ENCODE data around the gene RBM45. TPM values are rescaled to one million over a fixed set of nuclear protein-coding genes. Genes with fewer than 3 reads are reported as not detected.
A peak's percentile ranks its signal among the peaks of the same experiment; 100 is the strongest.

The RBM45 gene
- polyA plus RNA-seq, 2 of the 4 experiments (the other 2 are of a cell fraction) = 15.2 to 20.9 TPM

- TF ChIP-seq, protein P1, sequence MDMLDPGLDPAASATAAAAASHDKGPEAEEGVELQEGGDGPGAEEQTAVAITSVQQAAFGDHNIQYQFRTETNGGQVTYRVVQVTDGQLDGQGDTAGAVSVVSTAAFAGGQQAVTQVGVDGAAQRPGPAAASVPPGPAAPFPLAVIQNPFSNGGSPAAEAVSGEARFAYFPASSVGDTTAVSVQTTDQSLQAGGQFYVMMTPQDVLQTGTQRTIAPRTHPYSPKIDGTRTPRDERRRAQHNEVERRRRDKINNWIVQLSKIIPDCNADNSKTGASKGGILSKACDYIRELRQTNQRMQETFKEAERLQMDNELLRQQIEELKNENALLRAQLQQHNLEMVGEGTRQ (IDR thresholded peaks at IDR 0.05) = no peak
- TF ChIP-seq EP300 (IDR thresholded peaks at IDR 0.05) = no peak
- peak; percentile 39 for TF ChIP-seq PHF8 (IDR thresholded peaks at IDR 0.05; ENCODE audit: borderline replicate concordance, low read depth)
- no peak for TF ChIP-seq MAFK (IDR thresholded peaks at IDR 0.05; ENCODE audit: partially characterized antibody)
- TF ChIP-seq ZFP36 (IDR thresholded peaks at IDR 0.05; ENCODE audit: borderline replicate concordance, partially characterized antibody) = no peak
- no peak for TF ChIP-seq NR3C1 (IDR thresholded peaks at IDR 0.05)
- peak; percentile 88 for TF ChIP-seq REST (IDR thresholded peaks at IDR 0.05)
- no peak for TF ChIP-seq SREBF2 (IDR thresholded peaks at IDR 0.05)
- 0 out of 2 replicates have a peak, but pooled peaks have one; percentile 51 for TF ChIP-seq GATA3 (IDR thresholded peaks at IDR 0.05; ENCODE audit: borderline replicate concordance)
- no peak for TF ChIP-seq EHMT2 (IDR thresholded peaks at IDR 0.05; ENCODE audit: low read depth)
- no peak for TF ChIP-seq MAZ (IDR thresholded peaks at IDR 0.05; ENCODE audit: borderline replicate concordance, low read depth, low read length)
- TF ChIP-seq CHD2 (IDR thresholded peaks at IDR 0.05; ENCODE audit: low read length, partially characterized antibody) = no peak
- TF ChIP-seq SMC3 (IDR thresholded peaks at IDR 0.05) = peak; percentile 59
- no peak for TF ChIP-seq RFX5 (IDR thresholded peaks at IDR 0.05)
- TF ChIP-seq, protein P2, sequence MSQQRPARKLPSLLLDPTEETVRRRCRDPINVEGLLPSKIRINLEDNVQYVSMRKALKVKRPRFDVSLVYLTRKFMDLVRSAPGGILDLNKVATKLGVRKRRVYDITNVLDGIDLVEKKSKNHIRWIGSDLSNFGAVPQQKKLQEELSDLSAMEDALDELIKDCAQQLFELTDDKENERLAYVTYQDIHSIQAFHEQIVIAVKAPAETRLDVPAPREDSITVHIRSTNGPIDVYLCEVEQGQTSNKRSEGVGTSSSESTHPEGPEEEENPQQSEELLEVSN (IDR thresholded peaks at IDR 0.05; ENCODE audit: borderline replicate concordance, low read depth) = no peak
- no peak for TF ChIP-seq RNF2 (IDR thresholded peaks at IDR 0.05; ENCODE audit: borderline replicate concordance, low read depth)
- no peak for TF ChIP-seq BHLHE40 (IDR thresholded peaks at IDR 0.05; ENCODE audit: low read depth, low read length)
- TF ChIP-seq FOXS1 (CRISPR knock-in tag; IDR thresholded peaks at IDR 0.05) = no peak
- peak; percentile 75 for TF ChIP-seq MAX (IDR thresholded peaks at IDR 0.05)
- TF ChIP-seq TP53 (CRISPR knock-in tag; IDR thresholded peaks at IDR 0.05) = no peak
- TF ChIP-seq, protein P3, sequence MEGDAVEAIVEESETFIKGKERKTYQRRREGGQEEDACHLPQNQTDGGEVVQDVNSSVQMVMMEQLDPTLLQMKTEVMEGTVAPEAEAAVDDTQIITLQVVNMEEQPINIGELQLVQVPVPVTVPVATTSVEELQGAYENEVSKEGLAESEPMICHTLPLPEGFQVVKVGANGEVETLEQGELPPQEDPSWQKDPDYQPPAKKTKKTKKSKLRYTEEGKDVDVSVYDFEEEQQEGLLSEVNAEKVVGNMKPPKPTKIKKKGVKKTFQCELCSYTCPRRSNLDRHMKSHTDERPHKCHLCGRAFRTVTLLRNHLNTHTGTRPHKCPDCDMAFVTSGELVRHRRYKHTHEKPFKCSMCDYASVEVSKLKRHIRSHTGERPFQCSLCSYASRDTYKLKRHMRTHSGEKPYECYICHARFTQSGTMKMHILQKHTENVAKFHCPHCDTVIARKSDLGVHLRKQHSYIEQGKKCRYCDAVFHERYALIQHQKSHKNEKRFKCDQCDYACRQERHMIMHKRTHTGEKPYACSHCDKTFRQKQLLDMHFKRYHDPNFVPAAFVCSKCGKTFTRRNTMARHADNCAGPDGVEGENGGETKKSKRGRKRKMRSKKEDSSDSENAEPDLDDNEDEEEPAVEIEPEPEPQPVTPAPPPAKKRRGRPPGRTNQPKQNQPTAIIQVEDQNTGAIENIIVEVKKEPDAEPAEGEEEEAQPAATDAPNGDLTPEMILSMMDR (IDR thresholded peaks at IDR 0.05) = peak; percentile 90
- no peak for TF ChIP-seq ZNF302 (CRISPR knock-in tag; IDR thresholded peaks at IDR 0.05)
These were observed at the start of gene RBM45 (continued) for GRCh38 chr2:178112202-178113152.
